GM10266 (cell line): Measurements from ENCODE around the gene AQP2.

Source experiments
- DNase-seq: peaks from one replicate; pipeline ENCODE4 v3.0.0; 2012; ENCODE audit errors: extremely low spot score
- CTCF ChIP-seq: IDR thresholded peaks from 2 replicates; pipeline ENCODE4 v1.5.1; 2012; ENCODE audit warnings: mild to moderate bottlenecking, low read depth; ENCODE audit not compliant: control insufficient read depth, insufficient read depth; ENCODE audit errors: missing control alignments

Gene AQP2

DNA sequence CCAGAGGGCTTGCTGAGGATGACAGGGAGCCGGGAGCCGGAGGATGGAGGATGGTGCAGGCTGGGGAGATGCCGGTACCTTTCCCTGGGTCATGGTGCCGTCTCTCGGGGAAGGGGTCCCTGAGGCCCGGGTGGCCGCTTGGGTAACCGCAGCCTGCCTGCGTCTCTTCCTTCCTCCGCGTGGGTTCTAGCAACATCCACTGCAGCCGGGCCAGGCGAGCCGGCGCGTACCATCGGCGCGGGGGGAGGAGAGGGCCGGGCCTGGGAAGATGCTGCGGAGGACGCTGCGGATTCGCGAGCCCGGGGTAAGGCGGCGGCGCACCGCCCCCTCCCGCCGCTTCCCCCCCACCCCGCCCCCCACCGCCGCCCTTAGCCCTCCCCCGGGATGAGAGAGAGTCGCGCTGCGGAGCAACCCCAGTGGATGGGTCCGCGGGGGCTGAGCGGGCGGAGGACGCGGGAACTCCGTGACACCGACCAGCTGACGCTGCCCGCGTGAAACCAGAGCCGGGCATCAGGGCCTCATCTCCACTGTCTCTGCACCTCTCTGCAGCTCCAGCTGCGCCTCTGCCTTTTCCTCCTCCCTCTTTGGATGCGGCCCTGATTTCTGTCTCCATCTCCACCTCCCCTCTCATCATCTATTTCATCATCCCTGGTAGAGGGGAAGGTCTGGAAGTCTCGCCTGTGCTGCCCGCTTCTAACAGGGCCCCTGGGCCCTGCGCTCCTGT lies 46.7 kb upstream of the AQP2 start, which contains the start of gene FAIM2:
Gene FAIM2, minus strand, starts transcription at position 201 of the 724 bp plus-strand sequence. Its CDS starts 108 bp downstream, at position 93.
- no peak for DNase-seq
- no peak for TF ChIP-seq CTCF

- TF ChIP-seq CTCF = no peak
- DNase-seq = no peak
Measured at GRCh38 chr12:49904601-49905000, 45.9 kb upstream of the AQP2 start.

GRCh38 chr12:49905718-49906314 lies 44.7 kb upstream of the AQP2 start:
- no peak for TF ChIP-seq CTCF
- DNase-seq = no peak

GRCh38 chr12:49907352-49907751 lies 43.2 kb upstream of the AQP2 start:
- no peak for DNase-seq
- no peak for TF ChIP-seq CTCF

GRCh38 chr12:49909356-49909755 lies 41.2 kb upstream of the AQP2 start:
- no peak for TF ChIP-seq CTCF

DNA sequence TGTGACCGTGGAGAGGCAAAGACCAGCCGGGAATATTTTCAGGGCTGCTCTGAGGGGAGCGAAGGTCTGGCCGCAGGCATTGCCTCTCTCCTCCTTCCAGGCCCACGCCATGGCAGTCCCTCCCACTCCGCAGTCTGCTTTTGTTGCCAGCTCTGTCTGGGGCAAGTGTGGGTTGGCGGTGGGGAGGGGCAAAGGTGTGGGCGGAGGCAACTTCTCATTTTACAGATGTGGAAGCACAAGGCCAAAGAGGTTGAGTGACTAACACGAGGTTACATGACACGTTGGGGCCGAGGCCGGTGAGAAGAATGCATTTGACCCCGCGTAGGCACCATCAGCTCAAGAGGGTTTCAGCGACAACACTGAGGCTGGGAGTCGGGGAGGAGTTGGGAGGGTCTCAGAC lies 40.7 kb upstream of the AQP2 start:
- DNase-seq = no peak

More at GRCh38 chr12:49909356-49909755, 41.2 kb upstream of the AQP2 start:
- no peak for DNase-seq

More for the DNA sequence above, 40.7 kb upstream of the AQP2 start:
- TF ChIP-seq CTCF = no peak
